ENCODE measurements around the gene DTX4.
A peak's percentile ranks its signal among the peaks of the same experiment; 100 is the strongest.

DTX4 gene

DNA sequence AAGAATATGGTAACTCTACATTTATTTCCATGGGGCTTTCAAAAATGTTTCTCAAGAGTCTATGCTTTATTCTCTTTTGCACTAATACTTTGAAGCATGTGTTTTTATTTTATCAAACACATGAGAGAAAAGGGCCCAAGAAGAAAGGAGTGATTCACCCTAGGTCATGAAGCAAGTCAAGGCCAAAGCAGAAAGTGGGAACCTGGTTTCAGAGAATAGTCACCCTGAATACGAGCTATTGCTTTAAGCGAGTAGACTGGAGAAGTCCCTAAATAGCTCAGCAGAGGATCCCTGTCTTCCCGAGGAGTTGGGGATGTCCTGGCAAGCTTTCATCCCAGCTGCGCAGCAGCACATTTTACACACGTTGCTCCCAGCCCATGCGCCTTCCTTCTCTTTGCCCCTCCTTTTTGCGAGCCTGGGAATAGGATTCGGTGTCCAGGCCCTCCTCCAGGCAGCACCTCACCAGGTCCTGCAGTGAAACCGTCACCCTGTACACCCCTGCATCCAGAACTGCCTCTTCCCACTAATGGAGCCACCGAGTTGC is 21.7 kb downstream of the DTX4 start:
- no peak for DNase-seq

DNA sequence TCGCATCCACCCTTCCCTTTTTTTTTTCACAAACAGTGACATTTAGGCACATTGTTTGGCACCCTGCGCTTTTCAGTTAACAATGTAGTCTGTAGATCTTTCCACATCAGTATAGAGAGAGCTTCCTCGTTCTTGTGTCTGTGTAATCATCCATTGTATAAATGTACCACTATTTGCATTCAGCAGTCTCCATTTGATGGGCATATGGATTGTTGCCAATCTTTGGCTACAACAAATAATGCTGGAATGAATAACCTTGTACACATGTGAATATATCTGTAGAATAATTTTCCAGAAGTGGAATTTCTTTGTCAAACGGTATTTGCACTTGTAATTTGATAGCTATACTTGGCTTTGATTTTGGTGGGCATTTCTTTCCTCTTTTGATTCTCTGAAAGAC is 23.7 kb downstream of the DTX4 start:
- no peak for DNase-seq

DNA sequence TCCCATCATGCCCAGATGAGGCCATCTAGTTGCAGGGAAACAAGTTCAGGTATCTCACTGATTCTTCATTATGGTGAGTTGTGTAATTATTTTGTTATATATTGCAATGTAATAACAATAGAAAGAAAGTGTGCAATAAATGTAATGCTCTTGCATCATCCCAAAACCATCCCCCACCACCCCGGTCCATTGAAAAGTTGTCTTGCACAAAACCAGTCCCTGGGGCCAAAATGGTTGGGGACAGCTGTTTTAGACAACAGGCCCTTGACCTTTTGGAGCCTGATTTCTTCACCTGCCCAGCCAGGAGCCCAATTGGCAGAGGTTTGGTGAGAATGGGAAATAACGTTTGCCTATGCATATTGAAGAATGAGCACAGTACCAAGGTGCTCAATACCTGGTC is 24.8 kb downstream of the DTX4 start:
- DNase-seq = no peak

DNA sequence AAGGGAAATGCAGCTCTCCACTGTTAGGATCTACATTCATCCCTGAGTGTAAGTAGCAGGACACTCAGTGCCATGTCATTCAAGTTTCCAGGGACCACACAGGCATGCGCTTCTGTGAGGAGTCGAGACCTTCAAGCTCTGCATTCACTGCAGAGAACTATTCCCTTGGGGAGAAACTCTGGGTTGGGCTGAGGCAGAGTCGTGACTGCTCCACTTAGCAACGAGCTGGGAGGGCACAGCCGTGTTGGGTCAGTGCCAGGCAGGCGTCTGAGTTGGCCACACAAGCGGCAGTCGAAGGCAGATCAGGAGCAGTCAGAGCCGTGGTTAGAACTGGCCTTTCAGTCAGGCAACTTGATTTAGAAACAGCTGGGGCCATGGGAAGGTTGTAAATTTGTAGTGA is 26.1 kb downstream of the DTX4 start:
- DNase-seq = no peak

DNA sequence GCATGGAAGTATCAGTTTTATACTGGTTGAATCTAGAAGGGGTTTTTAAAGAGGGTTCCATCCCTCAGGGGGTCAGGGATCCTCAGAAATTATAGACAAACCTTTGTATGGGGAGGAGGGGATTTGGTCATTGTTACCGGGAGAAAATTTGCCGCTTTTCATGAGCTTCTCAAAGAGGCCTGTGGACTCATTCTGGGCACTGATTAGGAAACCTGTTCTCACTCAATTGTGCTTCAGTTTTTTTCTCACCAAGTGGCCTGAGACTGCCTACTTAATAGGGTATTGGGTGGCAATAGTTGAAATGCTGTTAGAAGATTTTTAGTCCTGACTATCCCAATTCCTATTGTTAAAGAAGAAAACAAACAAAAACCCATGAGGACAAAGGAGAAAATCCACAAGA is 26.8 kb downstream of the DTX4 start:
- DNase-seq = no peak

DNA sequence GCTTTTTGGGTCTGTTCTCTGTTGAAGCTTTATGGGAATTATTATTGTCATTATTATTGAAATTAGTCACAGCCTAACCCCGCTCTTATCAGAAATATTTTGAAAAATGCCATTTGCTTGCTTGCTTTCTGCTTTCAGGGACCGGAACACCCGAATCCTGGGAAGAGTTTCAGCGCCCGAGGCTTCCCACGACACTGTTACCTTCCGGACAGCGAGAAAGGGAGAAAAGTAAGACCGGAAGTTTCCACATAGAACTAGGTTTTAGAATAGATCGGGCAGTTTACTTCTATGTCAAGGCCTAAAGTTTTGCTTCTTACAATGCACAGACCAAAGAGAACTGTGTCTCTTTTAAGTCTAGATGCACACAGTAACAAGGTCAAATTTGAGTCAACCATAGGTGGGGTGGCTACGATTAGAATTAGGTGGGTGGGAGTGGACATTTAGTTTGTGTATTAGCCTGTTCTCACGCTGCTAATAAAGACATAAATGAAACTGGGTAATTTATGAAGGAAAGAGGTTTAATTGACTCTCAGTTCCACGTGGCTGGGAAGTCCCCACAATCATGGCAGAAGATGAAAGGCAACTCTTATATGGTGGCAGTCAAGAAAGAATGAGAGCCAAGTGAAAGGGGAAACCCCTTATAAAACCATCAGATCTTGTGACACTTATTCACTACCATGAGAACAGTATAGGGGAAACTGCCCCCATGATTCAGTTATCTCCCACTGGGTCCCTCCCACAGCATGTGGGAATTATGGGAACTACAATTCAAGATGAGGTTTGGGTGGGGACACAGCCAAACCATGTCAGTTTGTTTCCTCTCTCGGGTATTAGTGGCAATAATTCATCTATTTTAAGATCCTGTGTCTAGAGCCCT is 27.9 kb downstream of the DTX4 start:
- DNase-seq = no peak

DNA sequence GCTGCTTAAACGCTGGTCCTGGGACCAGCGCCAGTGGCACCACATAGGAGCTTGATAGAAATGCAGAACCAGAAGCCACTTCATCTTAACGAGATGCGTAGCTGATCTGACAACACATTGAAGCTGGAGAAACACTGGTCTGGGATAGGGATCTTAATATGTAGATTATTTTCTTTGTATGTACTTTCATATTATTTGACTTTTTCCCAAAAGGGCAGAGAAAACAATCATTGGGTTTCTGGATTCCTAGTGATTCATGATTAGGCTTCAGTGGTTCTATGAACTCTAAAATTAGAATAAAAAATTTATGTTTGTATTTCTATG is 28.5 kb downstream of the DTX4 start:
- DNase-seq = no peak

DNA sequence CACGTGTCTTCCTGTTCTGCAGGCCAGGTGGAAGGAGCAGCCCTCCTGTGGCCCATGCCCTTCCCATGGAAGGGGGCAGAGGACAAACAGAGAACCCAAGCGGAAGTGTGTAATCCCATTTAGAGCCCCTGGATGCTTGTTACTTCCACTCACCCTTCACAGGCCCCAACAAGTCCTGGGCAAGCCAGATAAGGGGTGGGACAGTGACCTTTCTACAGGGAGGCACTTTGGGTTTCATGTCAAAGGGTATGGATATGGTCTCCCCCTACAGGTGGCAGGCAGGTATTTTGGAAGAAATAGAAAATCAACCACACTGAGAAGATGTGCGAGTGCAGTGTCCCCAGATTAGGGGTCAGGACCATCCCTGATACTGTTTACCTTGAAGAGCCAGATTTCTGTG is 29.4 kb downstream of the DTX4 start:
- no peak for DNase-seq

DNA sequence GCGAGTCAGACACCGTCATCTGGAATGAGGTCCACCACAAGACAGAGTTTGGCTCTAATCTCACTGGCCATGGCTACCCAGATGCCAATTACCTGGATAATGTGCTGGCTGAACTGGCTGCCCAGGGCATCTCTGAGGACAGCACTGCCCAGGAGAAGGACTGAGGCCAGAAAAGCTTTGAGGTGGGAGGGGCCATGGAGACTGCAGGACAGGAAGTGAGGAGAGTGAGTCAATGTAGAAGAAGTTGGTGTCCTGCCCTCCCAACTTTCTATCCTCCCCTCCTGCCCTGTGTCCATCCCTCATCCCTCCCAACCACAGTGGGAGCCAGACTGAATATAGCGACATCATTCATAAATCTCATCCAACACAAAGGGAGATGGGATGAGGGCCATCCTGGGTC is 32.8 kb downstream of the DTX4 start:
- no peak for DNase-seq

DNA sequence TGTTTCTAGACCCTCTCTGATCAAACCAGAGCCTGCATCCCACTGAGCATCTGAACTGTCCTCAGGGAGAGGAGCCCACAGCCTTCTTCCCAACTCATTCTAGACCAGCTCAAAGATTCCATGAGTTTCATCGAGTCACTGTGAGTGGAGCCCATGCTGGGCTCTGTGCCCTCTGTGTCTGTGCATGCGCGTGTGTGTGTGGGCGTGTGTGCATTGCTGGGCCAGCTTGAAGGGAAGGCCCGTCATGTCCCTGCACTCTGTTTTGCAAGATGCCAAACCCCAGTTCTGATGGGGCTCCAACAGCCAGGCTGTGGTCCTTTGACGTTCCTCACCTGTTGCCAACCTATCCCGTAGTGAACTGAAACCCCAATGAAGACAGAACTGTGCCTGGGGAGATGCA is 33.7 kb downstream of the DTX4 start:
- DNase-seq = no peak

DNA sequence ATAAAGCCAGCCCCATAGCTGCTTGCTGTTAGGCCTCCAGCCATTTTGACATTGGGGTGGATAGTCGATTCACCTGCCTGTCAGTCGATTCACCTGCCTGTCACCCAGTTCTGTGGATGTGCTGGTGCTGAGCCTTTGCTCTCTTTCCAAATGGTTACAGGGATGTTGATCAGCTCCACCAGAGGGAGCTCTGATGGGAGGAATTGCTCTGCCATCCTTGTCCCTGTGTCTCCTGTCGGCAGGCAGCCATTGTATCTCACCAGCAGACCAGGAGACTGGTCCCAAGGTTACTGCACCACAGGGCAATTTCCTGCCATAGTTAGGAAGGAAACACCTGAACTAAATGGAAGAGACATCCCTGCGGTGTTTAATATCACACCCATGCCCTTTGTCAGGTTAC is 34.7 kb downstream of the DTX4 start:
- peak; percentile 31 for DNase-seq

DNA sequence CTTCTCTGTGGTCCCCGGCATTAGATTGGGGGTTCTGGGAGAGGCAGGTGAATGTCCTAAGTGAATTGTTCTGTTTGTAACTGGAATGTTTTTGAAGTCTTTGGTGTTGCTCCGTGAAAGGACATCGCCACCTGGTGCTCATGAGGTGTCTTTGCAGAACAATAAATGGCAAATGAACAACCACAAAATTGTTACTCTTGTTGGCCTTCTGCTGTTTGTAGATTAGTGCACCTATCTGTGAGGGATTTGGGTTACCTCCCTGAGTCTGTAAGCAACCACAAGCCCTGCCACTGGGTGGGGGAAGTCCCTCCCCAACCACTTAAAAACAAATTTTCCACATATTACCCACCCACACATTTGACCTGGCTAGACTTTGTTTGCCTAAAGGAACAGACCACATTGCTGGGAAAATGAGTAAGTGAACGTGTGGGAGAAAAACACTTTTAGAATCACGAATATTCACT is 36.1 kb downstream of the DTX4 start:
- DNase-seq = peak; percentile 58

DNA sequence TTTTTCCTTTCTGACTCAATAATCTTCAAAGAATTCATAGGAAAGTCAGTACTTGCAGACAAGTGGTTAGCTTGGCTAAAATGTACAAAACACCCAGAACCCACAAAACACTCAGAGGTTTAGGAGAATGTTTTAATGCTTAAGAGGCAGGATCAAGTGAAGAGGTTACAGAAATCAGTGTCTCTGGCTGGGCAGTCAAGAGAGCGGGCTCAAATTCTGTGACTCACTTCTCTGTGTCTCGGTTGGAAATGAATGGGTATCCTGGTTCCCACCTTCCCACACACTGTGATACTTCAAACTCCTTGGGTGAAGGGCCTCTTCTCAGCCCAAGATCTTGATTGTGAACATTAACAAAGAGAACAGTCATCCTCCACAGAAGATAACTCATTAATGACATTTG is 37.0 kb downstream of the DTX4 start:
- DNase-seq = no peak

DNA sequence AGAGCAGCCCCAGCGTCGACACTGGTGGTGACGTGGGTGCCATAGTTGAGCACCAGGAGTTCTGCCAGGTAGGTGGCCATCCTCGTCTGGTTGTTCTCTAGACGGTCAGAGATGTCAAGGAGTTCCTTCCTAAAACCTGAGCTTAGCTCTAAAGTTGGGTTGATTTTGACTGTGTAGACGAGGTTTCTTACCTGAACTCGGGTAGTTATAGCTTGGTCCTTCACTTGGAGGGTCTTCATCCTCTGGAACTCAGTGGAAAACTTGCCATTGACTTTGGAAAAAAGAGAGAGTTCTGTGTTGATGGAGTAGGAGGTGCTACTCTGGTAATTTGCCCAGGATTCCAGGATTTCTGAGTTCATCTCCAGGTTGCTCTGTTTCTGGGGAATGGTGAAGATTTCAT is 40.3 kb downstream of the DTX4 start:
- no peak for DNase-seq

DNA sequence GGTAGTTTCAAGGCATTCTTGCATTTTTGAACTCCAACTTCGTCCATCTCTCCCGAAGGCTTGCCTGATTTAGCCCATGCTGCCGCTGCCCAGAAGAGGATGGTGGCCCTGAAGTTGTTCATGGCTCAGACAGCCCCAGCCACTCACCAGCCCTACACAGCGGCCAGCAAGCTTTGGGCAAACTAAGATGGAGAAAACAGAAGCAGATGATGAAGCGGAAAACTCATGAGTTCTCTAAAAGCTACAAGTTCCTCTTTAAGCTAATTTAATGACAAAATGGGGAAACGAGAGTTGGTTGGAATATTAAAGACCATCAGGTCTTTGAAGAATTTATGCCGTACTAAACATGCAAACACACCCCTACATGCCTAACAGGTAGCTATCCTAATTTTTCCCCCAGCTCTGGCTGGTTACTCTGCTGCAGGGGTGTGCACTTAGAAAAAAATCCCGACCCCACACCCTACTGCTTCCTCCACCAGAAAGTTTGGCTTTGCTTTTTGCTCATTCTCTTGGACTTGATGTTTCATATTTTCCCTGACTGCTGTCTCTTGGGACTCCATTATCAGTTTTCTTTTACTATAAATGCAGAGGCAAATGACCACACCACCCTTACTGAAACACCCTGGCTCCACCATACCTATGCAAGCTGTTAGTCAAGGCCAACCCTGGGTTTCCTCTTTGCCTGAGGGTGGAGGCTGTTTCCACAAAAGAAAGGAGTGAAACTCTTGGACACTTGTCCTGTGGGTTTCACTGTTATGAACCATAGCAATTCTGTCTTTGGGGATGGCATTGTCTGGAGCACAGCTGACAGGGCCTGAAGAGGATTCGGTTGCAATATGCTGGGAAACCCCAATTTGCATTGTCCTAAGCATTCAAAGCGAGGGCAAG is 41.1 kb downstream of the DTX4 start, which contains the start of gene MPEG1:
TSS of gene MPEG1 (minus strand) at position 184 of the 888 bp plus-strand sequence. CDS start at position 122, 62 bp downstream.
- DNase-seq = no peak

DNA sequence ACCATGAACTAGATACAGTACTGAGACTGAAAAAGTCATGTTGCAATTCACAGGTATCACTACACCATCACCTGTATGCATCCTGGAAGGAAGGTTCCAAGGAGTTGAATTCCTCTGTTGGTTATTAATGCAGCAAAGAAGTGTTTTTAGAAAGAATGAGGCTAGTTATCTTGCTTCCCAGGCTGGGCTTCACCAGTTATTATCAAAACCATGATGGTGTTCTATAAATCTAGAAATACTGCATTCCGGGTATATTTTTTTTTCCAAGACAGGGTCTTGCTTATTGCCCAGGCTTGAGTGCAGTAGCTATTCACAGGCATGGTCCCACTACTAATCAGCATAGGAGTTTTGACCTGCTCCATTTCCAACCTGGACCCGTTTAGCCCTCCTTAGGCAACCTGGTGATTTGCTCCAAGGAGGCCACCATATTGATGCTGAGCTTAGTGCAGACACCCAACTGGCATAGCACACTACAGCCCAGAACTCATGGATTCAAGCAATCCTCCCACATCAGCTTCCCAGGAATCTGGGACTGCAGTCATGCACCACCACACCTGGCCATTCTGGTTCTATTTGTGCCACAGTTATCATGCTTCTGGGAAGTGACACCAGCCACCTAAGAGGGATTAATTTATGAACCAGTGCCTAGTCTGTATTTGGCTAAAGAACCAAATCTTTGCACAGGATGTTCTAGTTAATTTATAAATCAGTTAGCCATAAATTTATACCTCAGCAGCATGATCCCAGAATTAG is 42.4 kb downstream of the DTX4 start:
- no peak for DNase-seq

DNA sequence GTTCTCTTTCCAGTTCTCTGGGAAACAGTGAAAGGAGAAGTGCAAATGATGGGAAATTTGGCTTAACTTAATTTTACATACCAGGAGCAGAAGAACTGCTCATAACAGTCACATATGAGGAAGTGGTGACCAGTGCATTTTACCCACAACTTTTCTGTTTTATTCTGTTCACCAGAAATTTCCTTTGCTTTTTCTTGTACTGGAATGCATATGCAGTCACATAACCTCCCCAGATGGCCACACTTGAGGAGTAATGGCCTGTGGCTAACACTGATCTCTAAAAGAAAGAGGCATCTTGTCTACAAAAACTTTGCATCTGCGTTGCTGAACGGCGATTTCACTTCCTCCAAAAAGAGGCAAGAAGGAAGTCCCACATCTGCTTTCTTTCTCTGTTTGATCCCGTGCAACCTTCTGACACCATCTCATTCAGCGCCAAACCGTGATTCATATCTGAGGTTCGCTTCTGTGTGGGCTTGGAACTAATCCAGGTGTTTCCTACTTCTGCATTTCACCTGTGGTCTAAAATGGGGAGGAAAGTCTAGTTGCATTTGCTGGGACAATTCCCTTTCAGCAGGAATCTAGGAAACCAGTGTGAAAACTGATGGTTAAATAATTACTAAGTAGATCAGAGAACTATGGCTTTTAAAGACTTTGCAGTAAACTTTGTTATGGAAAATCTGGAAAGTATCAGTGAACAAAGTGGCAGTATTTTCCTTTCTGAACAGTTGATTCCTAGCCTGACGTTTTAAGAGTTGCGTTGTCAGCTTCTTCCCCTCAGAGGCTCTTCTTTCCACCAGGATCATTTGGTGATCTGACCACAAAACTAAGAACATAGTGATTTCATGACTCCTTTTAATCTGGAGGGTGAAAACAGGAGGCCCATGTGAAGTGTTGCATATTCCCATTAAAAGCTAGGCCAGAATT is 45.0 kb downstream of the DTX4 start:
- peak; percentile 93 for DNase-seq

DNA sequence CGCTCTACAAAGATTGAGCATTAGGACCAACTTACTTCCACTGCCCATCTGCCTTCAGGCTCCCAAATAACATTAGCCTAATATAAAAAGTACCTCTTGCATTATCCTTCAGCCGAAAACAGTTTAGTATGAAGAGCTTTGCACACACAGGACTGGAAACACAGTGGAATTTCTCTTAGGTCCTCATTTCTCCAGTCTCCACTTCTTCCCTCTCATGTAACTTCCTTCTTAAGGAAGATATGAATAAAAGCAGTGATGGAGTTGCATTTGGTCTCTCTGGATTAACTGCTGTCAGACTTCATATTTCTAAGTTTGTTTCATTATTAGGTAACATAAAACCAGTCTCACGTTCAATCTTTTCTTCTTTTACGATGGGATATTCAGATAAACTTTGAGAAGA is 46.4 kb downstream of the DTX4 start:
- DNase-seq = no peak

DNA sequence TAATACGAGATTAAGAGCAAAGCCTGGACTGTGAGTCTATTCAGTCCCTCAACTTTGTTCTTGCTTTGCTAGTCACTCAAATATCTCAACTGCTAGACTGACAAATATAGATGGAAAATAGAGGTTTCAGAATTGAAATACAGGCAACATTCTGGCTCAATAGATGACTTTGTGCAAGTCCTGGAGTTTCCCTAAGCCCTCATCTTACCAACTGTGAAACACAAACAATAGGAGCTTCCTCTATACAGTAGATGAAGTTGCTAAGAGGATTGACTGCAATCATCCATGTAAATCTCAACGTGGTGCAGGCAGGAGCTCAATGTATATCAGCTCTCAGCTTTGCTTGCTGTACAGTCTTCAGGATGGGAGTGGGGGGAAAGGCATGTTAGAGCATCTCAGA is 47.0 kb downstream of the DTX4 start:
- no peak for DNase-seq

DNA sequence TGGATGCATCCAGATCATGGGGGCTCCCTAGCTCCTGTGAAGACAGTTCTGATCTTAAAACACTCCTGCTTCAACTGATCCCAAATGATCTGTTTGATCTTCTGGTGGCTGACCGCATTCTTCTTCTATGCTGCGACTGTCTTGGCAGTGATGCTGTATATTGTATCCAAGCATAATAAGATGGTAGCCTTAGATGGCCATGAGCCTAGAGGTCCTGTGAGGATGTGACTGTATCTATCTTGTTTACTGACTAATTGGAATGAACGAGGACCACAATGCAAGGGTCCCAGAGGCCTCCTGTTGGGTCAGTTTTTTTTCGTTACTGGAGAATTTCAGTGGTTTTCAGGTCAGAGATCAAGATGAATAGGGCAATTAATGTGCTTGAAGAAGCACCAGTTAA is 47.9 kb downstream of the DTX4 start:
- no peak for DNase-seq

DNA sequence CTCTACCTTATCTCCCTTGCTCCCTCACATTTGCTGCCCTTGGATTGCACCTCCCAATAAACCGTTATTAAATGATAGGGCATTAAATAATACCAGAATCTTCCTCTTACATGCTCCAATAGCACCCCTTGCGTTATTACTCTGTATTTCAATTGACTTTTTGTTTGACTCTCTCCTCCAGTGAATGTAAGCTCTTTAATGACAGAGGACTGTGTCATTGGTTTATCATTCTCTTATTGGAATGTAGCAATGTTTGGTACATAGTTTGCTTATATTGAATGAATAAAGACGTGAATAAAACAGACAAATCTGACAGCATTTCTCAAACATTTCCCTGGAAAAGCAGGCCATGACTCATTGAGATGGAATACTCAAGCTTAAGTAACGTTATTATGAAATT is 49.5 kb downstream of the DTX4 start:
- no peak for DNase-seq

All from RPMI8226 (cell line).